HUES64 (cell line): ENCODE measurements around the gene MEF2C. TPM values are rescaled to one million over a fixed set of nuclear protein-coding genes. Genes with fewer than 3 reads are reported as not detected.
"Not testable (repeated sequence)": the region's sequence is repeated elsewhere in the genome, so short reads cannot be mapped to it uniquely, and the experiment has no call there.

Experiments
- H3K27ac ChIP-seq: 2 replicates; pipeline ENCODE4 v1.7.0; 2013; ENCODE audit warnings: low read depth, low read length, inconsistent platforms
- H3K27me3 ChIP-seq: 2 replicates; pipeline ENCODE4 v1.6.1; 2013; ENCODE audit warnings: mild to moderate bottlenecking, low read length; ENCODE audit not compliant: insufficient read depth
- H3K36me3 ChIP-seq: 2 replicates; pipeline ENCODE4 v1.6.1; 2013; ENCODE audit warnings: mild to moderate bottlenecking, low read length; ENCODE audit not compliant: insufficient read depth
- H3K4me1 ChIP-seq: 2 replicates; pipeline ENCODE4 v1.6.1; 2013; ENCODE audit warnings: mild to moderate bottlenecking, low read length, moderate library complexity; ENCODE audit not compliant: insufficient read depth
- H3K4me3 ChIP-seq: 2 replicates; pipeline ENCODE4 v1.5.1; 2013; ENCODE audit warnings: mild to moderate bottlenecking, low read length, moderate library complexity
- H3K9ac ChIP-seq: 2 replicates; pipeline ENCODE4 v1.6.1; 2013; ENCODE audit warnings: mild to moderate bottlenecking, low read depth, low read length
- H3K9me3 ChIP-seq: 2 replicates; pipeline ENCODE4 v1.6.1; 2013; ENCODE audit warnings: low read depth, low read length; ENCODE audit not compliant: insufficient read depth
- WGBS: fragments of 150-250, 120-280 bp; methylation state at CpG from one replicate; pipeline ENCODE4 v1.1.7; 2013; ENCODE audit warnings: missing lambda C conversion rate; 5-methylcytosine and 5-hydroxymethylcytosine counted together
- polyA plus RNA-seq, 2 experiments: library from polyadenylated mRNA; stranded (reverse); fragments of 50-300 nt; gene quantifications; one replicate each; pipeline ENCODE4 v1.2.3, GENCODE V29; 2013

MEF2C gene
- polyA plus RNA-seq (2013, experiment 1 of 2), result 1.4 TPM
- polyA plus RNA-seq (2013, experiment 2 of 2), result 3.0 TPM

DNA sequence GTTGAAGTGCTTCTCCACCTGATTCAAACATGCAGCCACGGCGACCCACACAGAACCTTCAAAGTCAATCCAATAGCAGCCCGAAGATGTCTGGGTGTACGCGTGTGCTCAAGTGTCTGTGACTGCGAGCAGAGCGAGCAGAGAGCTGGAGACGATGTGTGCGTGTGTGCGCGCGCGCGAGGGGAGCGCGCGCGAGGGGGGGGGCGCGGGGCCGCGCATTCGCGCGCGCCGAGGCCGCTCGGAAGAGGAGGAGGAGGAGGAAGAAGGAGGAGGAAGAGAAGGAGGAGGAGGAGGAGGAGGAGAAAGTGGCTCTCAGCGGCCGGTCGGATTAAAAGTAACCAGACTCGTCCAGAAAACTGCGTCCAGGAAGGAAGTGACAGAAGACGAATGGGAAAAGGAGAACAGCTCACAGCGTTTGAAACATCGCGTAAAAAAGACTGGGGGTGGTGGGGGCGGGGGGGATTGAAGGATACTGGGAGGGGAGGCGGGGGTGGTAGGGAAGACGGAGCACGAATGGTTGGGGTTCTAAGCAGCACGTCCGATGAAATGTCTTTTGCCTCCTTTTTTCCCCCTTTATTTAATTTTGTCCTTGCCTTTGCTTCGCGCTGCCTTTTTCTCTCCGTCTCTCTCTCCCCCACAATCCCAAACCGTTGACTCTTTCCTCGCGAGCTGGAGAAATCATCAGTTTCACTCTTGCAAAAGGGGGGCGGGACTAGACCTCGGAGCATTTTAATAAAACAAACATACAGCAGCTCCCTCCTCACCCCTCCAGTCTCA is at the start of gene MEF2C:
MEF2C (minus strand) TSS at position 126 of the 777 bp plus-strand sequence. CDS start 59,396 bp downstream, outside the sequence.
- H3K27me3 ChIP-seq, result peaks cover 79% of the 10 kb centered on the region
- peak within 1 kb of the TSS; percentile 61 for H3K9ac ChIP-seq
- WGBS, result under 1% methylated on average over 50 of the region's 52 CpGs
- H3K36me3 ChIP-seq, result no peaks in the 10 kb centered on the region
- H3K4me3 ChIP-seq, result peak within 1 kb of the TSS; percentile 72
- no peak within 1 kb of the TSS for H3K27ac ChIP-seq
- H3K9me3 ChIP-seq, result no peaks in the 10 kb centered on the region
- H3K4me1 ChIP-seq, result peaks cover 8% of the 10 kb centered on the region

DNA sequence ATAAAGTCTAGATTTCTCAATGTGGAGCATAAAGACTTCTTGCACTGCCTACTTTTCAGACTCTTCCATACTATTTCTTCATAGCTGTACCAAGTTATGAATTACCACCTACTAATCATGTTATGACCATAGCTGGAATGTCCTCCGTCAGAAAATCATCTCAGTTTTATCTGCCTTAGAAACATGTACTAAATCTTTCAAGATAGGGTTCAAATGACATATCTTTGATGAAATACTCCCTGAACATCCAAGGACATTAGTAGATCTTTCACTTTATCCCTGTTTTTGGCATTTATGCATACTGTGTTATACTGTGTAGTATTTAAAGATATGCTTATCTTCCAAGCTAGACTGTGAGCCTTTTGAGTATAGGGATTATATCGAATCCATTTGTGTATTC is 49.6 kb upstream of the MEF2C start:
- no peak overlapping the region for H3K9ac ChIP-seq
- WGBS, result 95% methylated on average over 2 of the region's 2 CpGs

DNA sequence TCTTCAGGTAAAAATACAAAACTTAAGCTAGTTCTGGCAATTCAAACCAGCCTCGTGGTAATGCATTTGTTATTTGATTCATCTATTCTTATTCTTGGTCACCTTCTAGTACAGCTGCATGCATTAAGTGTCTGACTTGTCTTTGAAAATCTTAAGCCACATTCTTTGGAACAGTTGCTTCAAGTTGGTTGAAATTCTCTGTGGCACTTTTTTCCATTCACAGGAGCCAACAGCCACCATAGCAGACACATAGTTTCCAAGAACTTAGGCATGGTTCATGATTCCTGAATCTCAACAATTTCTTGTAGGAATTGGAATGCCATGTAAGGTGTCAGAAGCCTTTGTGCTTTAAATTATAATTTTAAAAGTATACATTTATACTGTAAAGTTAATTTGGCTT is 47.4 kb upstream of the MEF2C start:
- Histone ChIP-seq H3K9me3 (no peaks in the 10 kb centered on the region), H3K36me3 (no peaks in the 10 kb centered on the region), H3K27me3 (no peaks in the 10 kb centered on the region), H3K27ac (no peak overlapping the region), H3K9ac (no peak overlapping the region), H3K4me1 (no peaks in the 10 kb centered on the region), H3K4me3 (no peak overlapping the region)
- WGBS, result 80% methylated on average over 1 of the region's 1 CpG

More for the DNA sequence above, 49.6 kb upstream of the MEF2C start:
- Histone ChIP-seq H3K4me1 (no peaks in the 10 kb centered on the region), H3K4me3 (no peak overlapping the region), H3K27ac (no peak overlapping the region), H3K9me3 (no peaks in the 10 kb centered on the region), H3K36me3 (no peaks in the 10 kb centered on the region), H3K27me3 (no peaks in the 10 kb centered on the region)

DNA sequence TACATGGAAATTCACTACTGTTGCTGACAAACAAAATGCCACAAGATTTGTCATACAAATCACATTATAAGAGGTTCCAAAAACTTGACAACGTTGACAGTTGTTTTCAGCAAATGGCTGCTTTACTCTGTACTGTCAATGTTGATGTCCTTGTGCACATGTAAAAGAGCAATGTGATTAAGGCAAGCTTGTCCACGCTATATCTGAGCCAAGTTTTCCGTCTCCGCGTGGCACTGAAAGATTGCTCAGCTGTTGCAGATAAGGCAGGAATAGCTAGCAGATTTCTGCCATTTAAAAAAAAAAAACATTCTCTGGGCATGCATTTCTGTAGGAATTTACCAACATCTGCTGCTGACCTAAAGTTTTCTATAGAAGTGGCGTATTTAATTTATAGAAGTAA is 46.4 kb upstream of the MEF2C start:
- no peaks in the 10 kb centered on the region for H3K4me1 ChIP-seq
- H3K9me3 ChIP-seq, result no peaks in the 10 kb centered on the region
- 92% methylated on average over 6 of the region's 6 CpGs for WGBS
- H3K36me3 ChIP-seq, result no peaks in the 10 kb centered on the region
- H3K27me3 ChIP-seq, result no peaks in the 10 kb centered on the region
- no peak overlapping the region for H3K27ac ChIP-seq
- H3K9ac ChIP-seq, result no peak overlapping the region
- H3K4me3 ChIP-seq, result no peak overlapping the region

DNA sequence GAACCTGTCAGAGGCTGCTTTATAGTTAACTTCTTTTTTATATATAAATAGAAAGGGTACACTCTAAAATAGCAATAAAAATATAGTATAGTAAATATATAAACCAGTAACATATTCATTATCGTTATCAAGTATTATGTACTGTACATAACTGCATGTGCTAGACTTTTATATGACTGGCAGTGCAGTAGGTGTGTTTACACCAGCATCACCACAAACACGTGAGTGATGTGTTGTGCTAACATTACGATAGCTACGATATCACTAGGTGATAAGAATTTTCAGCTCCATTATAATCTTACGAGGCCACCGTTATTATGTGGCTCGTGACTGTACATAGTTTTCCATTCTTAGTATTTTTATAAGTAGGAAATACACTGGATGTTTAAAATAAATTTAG is 43.8 kb upstream of the MEF2C start:
- H3K36me3 ChIP-seq, result no peaks in the 10 kb centered on the region
- no peaks in the 10 kb centered on the region for H3K4me1 ChIP-seq
- 98% methylated on average over 6 of the region's 7 CpGs for WGBS
- no peak overlapping the region for H3K9ac ChIP-seq
- no peaks in the 10 kb centered on the region for H3K9me3 ChIP-seq
- H3K27me3 ChIP-seq, result no peaks in the 10 kb centered on the region
- no peak overlapping the region for H3K27ac ChIP-seq
- H3K4me3 ChIP-seq, result no peak overlapping the region

DNA sequence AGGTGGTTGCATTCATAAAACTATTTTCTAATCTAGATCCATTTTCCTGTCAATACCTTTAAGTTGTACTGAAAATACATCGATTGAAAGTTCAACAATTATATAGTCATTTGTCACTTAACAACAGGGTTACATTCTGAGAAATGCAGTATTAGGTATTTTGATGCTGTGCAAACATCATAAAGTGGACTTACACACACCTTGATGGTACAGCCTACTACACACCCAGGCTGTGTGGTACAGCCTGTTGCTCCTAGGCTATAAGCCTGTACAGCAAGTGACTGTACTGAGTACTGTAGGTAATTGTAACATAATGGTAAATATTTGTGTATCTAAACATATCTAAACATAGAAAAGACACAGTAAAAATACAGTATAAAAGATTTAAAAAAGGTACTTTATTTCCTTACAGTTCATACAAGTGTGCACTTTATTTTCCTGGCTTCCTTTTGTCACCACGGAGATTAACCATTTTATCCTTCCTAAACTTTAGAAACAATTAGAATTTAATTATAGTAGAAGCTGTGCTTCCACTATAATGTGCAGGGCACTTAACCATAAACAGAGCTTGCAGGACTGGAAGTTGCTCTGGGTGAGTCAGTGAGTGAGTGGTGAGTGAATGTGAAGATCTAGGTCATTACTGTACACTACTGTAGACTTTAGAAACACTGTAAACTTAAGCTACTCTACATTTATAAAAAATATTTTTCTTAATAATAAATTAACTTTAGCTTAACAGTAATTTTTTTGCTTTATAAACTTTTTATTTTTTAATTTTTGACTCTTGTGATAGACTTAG is 42.9 kb upstream of the MEF2C start:
- Histone ChIP-seq H3K27me3 (no peaks in the 10 kb centered on the region), H3K9ac (no peak overlapping the region), H3K27ac (no peak overlapping the region), H3K36me3 (no peaks in the 10 kb centered on the region), H3K4me1 (no peaks in the 10 kb centered on the region), H3K4me3 (no peak overlapping the region), H3K9me3 (no peaks in the 10 kb centered on the region)
- 80% methylated on average over 1 of the region's 2 CpGs for WGBS

DNA sequence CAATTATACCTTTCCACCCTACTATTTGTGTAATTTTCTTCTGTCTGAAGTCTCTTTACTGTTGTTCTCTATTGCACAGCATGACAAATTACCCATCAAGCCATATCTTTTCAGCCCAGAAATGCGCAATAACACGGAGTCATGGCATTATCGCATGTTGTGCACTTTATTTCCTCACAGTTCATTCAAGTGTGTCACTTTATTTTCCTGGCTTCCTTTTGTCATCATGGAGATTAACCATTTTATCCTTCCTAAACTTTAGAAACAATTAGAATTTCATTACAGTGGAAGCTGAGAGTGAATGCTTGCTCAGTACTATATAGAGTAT is 41.3 kb upstream of the MEF2C start:
- Histone ChIP-seq H3K9ac (no peak overlapping the region), H3K9me3 (no peaks in the 10 kb centered on the region), H3K36me3 (no peaks in the 10 kb centered on the region), H3K4me3 (no peak overlapping the region), H3K27ac (no peak overlapping the region), H3K4me1 (no peaks in the 10 kb centered on the region), H3K27me3 (no peaks in the 10 kb centered on the region)
- 94% methylated on average over 3 of the region's 3 CpGs for WGBS

DNA sequence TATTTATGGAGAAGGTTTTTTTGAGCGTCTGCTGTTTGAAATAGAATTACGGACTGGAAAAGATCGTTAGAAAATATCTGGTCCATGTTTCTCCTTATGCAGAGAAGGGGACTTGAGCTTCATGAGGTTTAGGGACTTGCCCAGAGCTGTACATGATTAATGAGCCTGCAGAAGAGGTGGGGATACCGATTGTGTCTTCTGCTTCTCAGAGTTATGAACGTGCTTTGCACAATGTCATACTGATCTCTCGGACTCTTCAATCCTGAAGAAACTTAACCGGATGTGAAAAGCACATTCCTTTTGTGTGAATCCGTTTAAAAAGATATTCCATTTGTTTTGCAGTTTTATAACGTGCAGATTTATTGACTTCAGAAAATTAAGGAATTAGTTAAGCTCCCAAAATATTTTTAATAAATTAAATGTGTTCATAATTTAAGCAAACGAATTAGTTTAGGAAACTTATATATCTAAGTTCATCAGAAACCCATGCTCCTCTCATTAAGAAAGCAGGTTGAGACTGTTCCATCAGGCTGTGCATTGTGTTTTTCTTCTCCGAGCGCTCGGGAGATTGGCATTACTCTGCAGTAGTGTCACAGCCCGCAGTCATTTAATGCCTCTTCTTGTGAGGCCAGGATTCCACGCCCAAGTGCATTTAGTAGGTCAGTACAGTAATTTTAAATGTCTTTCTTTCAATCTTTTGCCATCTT is 40.8 kb upstream of the MEF2C start:
- H3K27ac ChIP-seq, result no peak overlapping the region

DNA sequence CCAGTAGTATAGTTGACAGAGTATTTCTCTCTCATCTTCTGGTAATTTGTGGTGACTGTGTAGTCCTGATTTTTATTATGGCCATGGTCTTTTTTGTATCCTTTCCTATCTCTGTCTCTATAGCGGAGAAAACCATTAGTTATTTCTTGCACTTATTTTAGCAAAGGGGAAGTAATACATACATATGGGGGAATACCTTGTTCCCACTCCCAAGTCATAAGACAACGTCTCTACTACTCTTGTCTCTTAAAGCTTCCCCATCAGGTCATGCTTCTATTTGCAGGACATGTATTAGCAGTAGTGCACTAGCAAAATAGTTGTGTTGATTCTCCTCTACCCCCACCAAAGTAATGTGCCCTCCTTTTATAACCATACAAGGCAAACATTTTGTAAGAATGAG is 29.8 kb upstream of the MEF2C start:
- H3K27ac ChIP-seq, H3K4me3 ChIP-seq, H3K9ac ChIP-seq, H3K9me3 ChIP-seq, H3K4me1 ChIP-seq, H3K36me3 ChIP-seq, H3K27me3 ChIP-seq: not testable (repeated sequence)
- no CpG with 5 or more reads among the region's 2 CpGs for WGBS

More for the DNA sequence above, 40.8 kb upstream of the MEF2C start:
- Histone ChIP-seq H3K4me1 (no peaks in the 10 kb centered on the region), H3K9me3 (no peaks in the 10 kb centered on the region), H3K9ac (no peak overlapping the region), H3K4me3 (no peak overlapping the region), H3K27me3 (no peaks in the 10 kb centered on the region), H3K36me3 (no peaks in the 10 kb centered on the region)
- WGBS, result 92% methylated on average over 15 of the region's 15 CpGs

DNA sequence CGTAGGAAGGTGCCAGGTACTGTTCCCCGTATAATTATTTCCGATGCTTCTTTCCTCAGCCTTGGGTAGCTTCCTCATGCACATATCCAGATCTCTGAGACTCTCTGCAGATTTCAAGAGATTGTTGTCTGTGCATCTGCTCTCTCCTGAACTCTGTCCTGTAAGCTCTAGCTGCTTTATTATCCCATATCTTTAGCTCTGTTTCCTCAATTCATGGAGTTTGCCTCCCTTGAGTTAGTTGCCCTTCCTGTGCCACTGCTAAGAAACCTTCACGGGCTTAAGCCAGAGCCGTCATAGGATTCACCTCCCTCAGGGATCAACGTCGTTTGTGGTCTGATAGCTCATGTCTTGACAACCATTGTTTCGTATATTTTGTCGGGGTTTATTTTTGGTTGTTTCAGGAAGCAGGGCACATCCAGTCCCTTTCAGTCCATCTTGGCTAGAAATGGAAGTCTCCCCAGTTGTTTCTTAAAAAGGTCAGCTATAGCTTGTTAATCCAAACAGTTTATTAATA is 28.1 kb upstream of the MEF2C start:
- H3K9me3 ChIP-seq, H3K27me3 ChIP-seq, H3K9ac ChIP-seq, H3K36me3 ChIP-seq, H3K4me1 ChIP-seq, H3K27ac ChIP-seq, H3K4me3 ChIP-seq: not testable (repeated sequence)
- 93% methylated on average over 8 of the region's 9 CpGs for WGBS

DNA sequence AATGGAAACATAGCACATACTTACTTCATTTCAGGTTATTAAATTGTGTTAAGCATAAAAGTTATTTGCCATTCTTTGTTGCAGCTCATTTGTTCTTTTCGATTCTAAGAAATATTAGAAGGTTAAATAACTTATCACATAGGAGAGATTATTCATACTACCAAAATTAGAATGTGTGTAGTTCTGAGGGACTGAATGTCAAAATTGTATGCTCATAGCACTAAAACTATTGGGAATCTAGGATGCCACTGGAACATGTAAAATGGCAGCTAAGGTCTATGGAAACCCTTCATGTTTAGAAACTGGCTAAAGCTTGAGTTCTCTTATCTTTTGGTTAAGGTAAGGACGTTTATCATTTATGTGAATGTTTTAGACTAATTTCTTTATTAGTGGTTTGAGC is 21.5 kb upstream of the MEF2C start:
- WGBS, result 94% methylated on average over 1 of the region's 2 CpGs

More for the DNA sequence above, 21.5 kb upstream of the MEF2C start:
- not testable (repeated sequence) for H3K4me3 ChIP-seq, H3K9me3 ChIP-seq, H3K27ac ChIP-seq, H3K4me1 ChIP-seq, H3K27me3 ChIP-seq, H3K36me3 ChIP-seq, H3K9ac ChIP-seq
